HG03469 (cell line): ENCODE measurements around the gene NTM.

ENCODE experiments used
- ATAC-seq: cut with Tn5 transposase; IDR thresholded peaks from one replicate; pipeline ENCODE4 v1.9.1; 2021; ENCODE audit warnings: mild to moderate bottlenecking, moderate library complexity, moderate number of reproducible peaks; ENCODE audit not compliant: unreplicated experiment

Gene NTM

DNA sequence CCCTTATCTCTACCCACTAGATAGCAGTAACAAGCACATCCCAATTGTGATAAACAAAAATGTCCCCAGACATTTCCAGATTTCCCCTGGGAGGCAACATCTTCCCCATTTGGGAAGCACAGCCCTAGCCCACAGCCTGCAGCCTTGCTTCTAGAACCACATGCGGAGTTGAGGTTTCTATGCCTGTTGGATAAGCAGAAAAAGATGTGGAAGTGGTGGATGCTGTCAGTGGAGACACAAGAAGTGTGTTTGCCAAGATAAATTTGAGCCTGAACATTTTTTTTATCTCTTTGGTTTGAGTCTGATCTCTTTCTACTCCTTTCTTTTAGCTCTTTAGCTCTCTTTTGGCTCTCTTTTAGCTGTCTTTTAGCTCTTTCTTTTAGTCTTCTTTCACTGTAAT, 884.5 kb downstream of the NTM start:
- no peak for ATAC-seq

- no peak for ATAC-seq
Observed at GRCh38 chr11:132256528-132257279, 886.3 kb downstream of the NTM start.

- no peak for ATAC-seq
Observed at GRCh38 chr11:132257871-132258270, 887.5 kb downstream of the NTM start.

- no peak for ATAC-seq
Observed at GRCh38 chr11:132258875-132259274, 888.5 kb downstream of the NTM start.

GRCh38 chr11:132260636-132261035, 890.2 kb downstream of the NTM start:
- ATAC-seq, result no peak

GRCh38 chr11:132263241-132263640, 892.8 kb downstream of the NTM start:
- ATAC-seq, result no peak

DNA sequence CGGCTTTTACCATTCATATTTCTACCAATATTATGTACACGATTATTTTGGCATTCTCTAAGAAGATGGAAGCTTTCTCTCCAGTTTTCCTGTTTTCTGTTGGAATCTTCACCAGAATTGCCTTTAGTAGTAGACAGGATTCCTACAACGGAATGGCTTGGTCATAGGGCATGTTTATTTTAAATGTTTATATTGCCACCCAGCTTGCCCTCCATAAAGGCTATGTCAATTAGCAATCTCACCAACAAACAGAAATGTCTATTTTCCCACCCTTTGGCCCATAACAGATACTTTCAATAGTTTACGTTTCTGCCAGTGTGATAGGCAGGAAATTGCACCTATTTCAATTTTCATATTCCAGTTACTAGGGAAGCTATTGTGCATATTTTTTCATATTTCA, 893.5 kb downstream of the NTM start:
- no peak for ATAC-seq

DNA sequence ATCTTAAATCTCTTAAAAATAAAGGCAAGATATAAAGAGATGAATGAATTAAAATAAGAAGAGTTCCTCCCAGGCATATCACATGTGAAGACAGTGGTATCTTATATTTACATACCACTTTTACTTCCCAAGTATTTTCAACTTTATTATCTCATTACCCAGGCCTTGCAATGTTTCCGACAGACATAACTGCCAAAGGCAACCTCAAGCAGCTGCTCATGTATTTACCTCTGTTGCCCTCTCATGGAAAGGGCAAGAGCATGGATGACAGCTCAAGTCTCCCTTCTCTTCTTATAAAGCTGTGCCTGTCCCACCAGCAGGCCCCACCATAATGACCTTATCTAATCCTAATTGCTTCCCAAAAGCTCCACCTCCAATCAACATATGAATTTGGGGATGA, 894.2 kb downstream of the NTM start:
- ATAC-seq, result no peak

DNA sequence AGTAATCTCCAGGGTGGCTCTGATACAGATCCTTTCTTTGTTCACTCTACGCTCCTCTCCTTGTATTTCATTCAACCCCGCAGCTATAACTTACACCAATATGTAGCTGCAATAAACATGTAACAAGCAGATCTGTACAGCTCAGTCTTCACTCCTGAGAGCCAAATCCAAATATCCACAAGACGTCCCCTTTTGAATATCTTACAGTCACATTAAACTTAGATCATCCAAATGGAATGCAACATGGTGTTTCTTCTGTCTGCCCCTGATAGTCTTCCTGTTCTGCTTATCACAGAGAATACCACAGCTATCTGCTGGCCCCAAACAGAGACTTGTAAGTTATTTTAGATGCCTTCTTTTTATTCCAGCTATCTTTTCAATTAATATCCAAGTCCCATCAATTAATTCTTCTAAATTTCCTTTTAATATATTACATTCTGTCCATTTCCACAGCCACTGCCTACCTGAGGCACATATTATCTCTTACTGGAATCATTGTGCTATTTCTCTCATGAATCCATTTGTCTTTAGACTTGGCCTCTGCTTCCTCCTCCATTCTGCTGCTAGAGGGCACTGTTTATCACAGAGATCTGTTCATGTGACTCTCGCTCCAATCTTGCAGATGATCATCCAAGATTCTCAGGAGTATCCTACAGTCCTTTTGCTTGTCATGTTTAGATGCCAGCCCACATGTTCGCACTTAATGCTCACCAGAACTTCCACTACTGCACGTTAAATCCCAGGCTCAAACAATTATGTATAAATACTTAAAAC, 908.6 kb downstream of the NTM start:
- ATAC-seq, result no peak

- ATAC-seq, result no peak
Observed at GRCh38 chr11:132284048-132284447, 913.6 kb downstream of the NTM start.

- no peak for ATAC-seq
Observed at GRCh38 chr11:132284611-132285010, 914.2 kb downstream of the NTM start.

- ATAC-seq, result no peak
Observed at GRCh38 chr11:132285631-132286030, 915.2 kb downstream of the NTM start.

DNA sequence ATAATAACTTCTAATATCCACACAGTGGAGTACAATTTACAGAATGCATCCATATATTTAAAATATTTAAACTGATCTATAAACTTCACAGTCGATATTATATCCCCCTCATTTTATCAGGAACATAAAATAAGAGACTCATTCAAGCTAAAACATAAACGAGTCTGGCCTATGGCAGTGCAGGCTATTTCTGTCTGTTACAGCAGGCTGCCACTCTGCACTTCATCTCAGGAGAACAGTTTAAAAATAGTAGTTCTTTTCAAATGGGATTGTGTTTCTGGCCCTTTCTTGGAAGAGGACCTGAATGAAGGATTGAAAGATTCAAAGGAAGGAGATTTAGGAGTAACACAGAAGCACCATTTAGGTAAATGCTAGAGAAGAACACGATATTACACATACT, 915.7 kb downstream of the NTM start:
- ATAC-seq, result no peak

GRCh38 chr11:132288036-132288435, 917.6 kb downstream of the NTM start:
- no peak for ATAC-seq

- ATAC-seq, result no peak
Observed at GRCh38 chr11:132289590-132290256, 919.3 kb downstream of the NTM start.

GRCh38 chr11:132293586-132293985, 923.2 kb downstream of the NTM start:
- ATAC-seq, result no peak

- ATAC-seq, result no peak
Observed at GRCh38 chr11:132296946-132297610, 926.7 kb downstream of the NTM start.

- ATAC-seq, result no peak
Observed at GRCh38 chr11:132298357-132298756, 927.9 kb downstream of the NTM start.

GRCh38 chr11:132300283-132300682, 929.9 kb downstream of the NTM start:
- ATAC-seq, result no peak

GRCh38 chr11:132301465-132301864, 931.0 kb downstream of the NTM start:
- no peak for ATAC-seq

DNA sequence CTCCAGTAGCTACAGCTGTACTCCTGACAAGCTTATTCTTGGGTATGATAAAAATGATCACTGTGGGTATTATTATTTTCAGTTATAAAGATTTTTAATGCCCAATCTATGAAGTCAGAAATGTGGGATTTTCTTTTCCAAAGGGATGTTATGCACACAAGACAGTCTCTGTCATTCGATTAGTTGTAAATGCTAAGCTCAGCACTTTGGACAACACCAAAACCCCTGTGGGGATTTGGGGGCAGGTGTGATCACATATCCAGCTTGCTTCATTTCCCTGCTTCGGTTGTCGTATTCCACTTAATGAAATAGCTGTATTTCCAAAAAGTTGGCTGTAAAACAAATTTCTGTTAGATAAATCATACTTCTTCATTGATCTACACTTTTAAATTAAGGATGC, 931.5 kb downstream of the NTM start:
- ATAC-seq, result no peak
